Measurements from ENCODE around the gene DLG2. TPM values are rescaled to one million over a fixed set of nuclear protein-coding genes. Genes with fewer than 3 reads are reported as not detected.

Gene DLG2
- total RNA-seq, 1 donor from 2014 or later, result 5.9 TPM

DNA sequence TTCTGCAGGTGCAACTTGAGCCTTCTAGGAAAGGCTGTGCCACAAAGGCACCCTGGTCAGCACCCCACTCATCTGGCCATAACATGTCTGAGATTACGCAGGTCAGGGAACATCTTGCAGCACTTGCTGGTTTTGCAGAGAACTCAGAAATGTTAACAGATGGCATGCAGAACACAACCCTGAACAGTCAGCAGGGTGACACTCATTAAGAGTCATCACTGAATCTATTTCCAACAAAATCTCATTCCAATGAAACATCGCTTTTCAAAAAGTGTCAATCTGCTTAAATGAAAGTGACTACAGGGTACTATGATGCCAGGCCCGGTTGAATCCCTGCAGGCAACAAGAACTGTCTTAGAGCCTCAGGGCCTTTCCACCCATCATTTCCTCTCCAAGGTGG is 1971.2 kb downstream of the DLG2 start:
- H3K4me3 Mint-ChIP-seq, result no peak overlapping the region
- DNase-seq (ENCODE audit: extremely low spot score, unreplicated experiment), result no peak
- TF ChIP-seq, protein P1, sequence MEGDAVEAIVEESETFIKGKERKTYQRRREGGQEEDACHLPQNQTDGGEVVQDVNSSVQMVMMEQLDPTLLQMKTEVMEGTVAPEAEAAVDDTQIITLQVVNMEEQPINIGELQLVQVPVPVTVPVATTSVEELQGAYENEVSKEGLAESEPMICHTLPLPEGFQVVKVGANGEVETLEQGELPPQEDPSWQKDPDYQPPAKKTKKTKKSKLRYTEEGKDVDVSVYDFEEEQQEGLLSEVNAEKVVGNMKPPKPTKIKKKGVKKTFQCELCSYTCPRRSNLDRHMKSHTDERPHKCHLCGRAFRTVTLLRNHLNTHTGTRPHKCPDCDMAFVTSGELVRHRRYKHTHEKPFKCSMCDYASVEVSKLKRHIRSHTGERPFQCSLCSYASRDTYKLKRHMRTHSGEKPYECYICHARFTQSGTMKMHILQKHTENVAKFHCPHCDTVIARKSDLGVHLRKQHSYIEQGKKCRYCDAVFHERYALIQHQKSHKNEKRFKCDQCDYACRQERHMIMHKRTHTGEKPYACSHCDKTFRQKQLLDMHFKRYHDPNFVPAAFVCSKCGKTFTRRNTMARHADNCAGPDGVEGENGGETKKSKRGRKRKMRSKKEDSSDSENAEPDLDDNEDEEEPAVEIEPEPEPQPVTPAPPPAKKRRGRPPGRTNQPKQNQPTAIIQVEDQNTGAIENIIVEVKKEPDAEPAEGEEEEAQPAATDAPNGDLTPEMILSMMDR (conservative IDR thresholded peaks at IDR 0.05), result no peak

DNA sequence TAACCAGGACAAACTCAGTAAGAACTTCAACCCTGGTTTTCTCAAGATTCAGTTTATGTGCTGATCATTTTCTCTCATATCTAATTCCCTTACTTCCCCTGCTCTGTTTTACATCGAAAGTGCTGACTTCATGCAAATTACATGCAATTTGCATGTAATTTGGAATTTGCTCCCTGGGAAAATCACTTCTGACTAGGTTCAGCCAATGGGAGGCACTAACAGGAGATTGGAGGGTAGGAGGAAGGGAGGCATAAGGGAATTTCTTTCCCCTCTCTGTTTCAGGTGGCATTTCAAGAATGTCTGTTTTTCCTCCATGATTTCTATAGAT is 1977.7 kb downstream of the DLG2 start:
- Mint-ChIP-seq H3K36me3 (no peaks in the 10 kb centered on the region), H3K4me1 (ENCODE audit: unreplicated experiment) (no peaks in the 10 kb centered on the region), H3K27ac (no peak overlapping the region), H3K27me3 (peaks cover 4% of the 10 kb centered on the region), H3K9me3 (no peaks in the 10 kb centered on the region), H3K4me3 (no peak overlapping the region)
- no peak for DNase-seq (ENCODE audit: extremely low spot score, unreplicated experiment)
- TF ChIP-seq, protein P1 (conservative IDR thresholded peaks at IDR 0.05), result no peak

More for the DNA sequence above, 1971.2 kb downstream of the DLG2 start:
- Mint-ChIP-seq H3K4me1 (ENCODE audit: unreplicated experiment) (no peaks in the 10 kb centered on the region), H3K9me3 (no peaks in the 10 kb centered on the region), H3K27me3 (no peaks in the 10 kb centered on the region), H3K27ac (no peak overlapping the region), H3K36me3 (no peaks in the 10 kb centered on the region)

DNA sequence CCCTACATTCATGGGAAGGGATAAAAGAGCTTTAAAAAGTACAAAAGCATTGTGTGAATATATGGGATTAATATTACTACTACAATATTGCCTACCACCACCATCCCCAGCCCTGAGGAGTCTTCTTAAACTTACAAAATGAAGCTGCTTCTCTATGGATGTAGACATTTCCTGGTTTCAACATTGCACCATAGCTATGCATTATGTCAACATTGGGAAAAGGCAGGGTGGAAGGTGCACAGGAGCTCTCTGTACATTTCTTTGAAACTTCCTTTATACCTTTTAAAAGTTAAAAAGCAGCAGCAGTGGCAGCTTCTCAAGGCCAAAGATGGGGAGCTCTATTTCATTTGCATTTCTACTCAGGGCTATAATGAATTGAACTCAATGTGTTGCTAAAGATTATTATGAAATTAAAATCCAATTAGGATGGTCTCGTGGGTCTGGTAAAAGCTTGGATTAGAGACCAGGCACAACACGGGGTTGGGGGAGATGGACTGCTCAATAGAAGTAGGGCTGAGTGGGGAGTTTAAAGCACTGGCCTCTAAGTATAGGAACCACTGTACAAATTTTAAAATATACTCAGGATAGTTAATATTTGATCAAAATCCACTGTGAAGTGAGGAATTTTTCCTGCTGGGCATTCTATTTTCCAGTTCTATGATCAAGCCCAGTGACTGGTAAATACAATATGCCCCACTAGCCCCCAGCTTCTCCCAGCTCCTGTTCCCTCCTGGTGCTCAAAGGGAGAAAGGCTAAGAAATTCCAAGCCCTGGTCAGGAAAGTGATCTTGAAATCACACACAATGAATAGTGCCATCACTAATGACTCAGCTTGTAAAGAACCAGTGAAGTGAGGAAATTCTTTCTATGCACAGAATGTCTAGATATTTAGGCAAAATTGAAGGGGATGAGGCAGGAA is 1978.3 kb downstream of the DLG2 start:
- Mint-ChIP-seq H3K27me3 (peaks cover 4% of the 10 kb centered on the region), H3K36me3 (no peaks in the 10 kb centered on the region), H3K27ac (no peak overlapping the region), H3K4me3 (no peak overlapping the region), H3K4me1 (ENCODE audit: unreplicated experiment) (no peaks in the 10 kb centered on the region), H3K9me3 (no peaks in the 10 kb centered on the region)
- TF ChIP-seq, protein P1 (conservative IDR thresholded peaks at IDR 0.05), result no peak
- DNase-seq (ENCODE audit: extremely low spot score, unreplicated experiment), result no peak

DNA sequence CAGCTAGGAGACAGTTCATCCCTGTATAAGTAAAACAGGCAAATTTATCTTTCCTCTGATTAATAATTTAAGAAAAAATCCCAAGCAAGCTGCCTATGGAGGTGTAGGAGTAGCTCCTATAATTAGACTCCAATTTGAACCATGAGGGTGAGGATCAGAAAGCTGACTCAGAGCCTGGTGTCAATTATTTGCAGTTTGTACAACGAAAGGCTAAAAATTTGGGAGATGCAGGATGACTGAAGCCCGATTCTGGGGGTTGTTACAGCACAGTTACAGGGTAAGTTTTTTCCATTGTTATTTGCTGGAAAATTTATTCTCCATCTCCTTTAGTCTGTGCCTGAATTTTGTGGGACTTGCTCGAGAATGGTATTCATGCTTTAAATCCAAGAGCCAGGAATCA is 1981.6 kb downstream of the DLG2 start:
- Mint-ChIP-seq H3K4me1 (ENCODE audit: unreplicated experiment) (peaks cover 6% of the 10 kb centered on the region), H3K27me3 (peaks cover 8% of the 10 kb centered on the region), H3K4me3 (no peak overlapping the region), H3K9me3 (no peaks in the 10 kb centered on the region), H3K36me3 (no peaks in the 10 kb centered on the region), H3K27ac (no peak overlapping the region)
- TF ChIP-seq, protein P1 (conservative IDR thresholded peaks at IDR 0.05), result no peak
- DNase-seq (ENCODE audit: extremely low spot score, unreplicated experiment), result no peak

DNA sequence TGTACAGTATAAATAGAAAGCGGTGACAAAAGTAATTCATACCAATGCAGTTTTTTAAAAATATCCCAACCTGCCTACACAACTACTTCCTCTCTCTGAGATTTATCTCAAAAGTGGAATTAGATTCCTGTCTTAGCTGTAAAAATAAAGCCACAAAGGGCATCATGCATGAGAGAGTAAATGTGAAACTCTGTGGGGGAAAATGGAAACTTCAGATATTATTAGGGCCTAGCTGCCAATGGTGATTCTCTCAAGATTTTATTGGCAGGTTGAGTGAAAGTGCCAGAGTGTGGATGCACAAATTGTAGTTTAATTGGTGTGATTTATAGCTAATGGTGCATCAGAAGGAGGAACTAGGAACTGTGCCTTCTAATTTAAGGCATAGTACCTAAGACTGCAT is 1984.0 kb downstream of the DLG2 start:
- no peaks in the 10 kb centered on the region for H3K36me3 Mint-ChIP-seq
- DNase-seq (ENCODE audit: extremely low spot score, unreplicated experiment), result no peak
- peaks cover 12% of the 10 kb centered on the region for H3K4me1 Mint-ChIP-seq (ENCODE audit: unreplicated experiment)
- no peaks in the 10 kb centered on the region for H3K9me3 Mint-ChIP-seq
- no peak overlapping the region for H3K27ac Mint-ChIP-seq
- peaks cover 8% of the 10 kb centered on the region for H3K27me3 Mint-ChIP-seq
- H3K4me3 Mint-ChIP-seq, result no peak overlapping the region
- TF ChIP-seq, protein P1 (conservative IDR thresholded peaks at IDR 0.05), result no peak
